PC-3 (cell line): ENCODE data around the gene NOXA1. TPM values are rescaled to one million over a fixed set of nuclear protein-coding genes. Genes with fewer than 3 reads are reported as not detected.

Source experiments
- ATAC-seq: fragments of 200-7000 bp; cut with Tn5 transposase; 2 replicates; pipeline ENCODE4 v1.9.1; 2020; ENCODE audit warnings: mild to moderate bottlenecking, moderate library complexity
- BruUV-seq: library from RNA; stranded (reverse); fragments of 400-500 nt; replicated peaks from 2 replicates; lab custom pipeline; 2021; lab: Mats Ljungman, UMichigan
- CTCF ChIA-PET: fragments of 300-600 bp; sonication (Branson Sonifier 250); formaldehyde crosslinking; loops from one replicate; lab custom pipeline; 2022; ENCODE audit warnings: antibody characterized with exemption; lab: Charles Lee
- POLR2A ChIA-PET: fragments of 300-600 bp; sonication (Branson Sonifier 250); formaldehyde crosslinking; loops from one replicate; lab custom pipeline; 2022; ENCODE audit warnings: antibody characterized with exemption; ENCODE audit not compliant: unreplicated experiment; lab: Charles Lee
- DNase-seq: peaks from one replicate; pipeline ENCODE4 v3.0.0-alpha.2; 2015
- H2AFZ ChIP-seq: fragments of 300-600 bp; sonication (generic); 2 replicates; pipeline ENCODE4 v1.6.0; 2016; ENCODE audit warnings: antibody characterized with exemption, low read length
- H3F3A ChIP-seq: fragments of 300-600 bp; sonication (generic); one replicate; pipeline ENCODE4 v1.6.0; 2017; ENCODE audit warnings: antibody characterized with exemption, low read length, control low read depth, mild to moderate bottlenecking; ENCODE audit not compliant: unreplicated experiment
- H3K27ac ChIP-seq: fragments of 300-600 bp; sonication (generic); 2 replicates; pipeline ENCODE4 v1.5.1; 2016; ENCODE audit warnings: mild to moderate bottlenecking, low read length
- H3K27me3 ChIP-seq: fragments of 300-600 bp; sonication (generic); 2 replicates; pipeline ENCODE4 v1.6.1; 2016; ENCODE audit warnings: low read length, mixed read lengths
- H3K36me3 ChIP-seq: fragments of 300-600 bp; sonication (generic); 2 replicates; pipeline ENCODE4 v1.6.1; 2016; ENCODE audit warnings: low read depth, mixed run types, low read length, mixed read lengths
- H3K4me1 ChIP-seq: fragments of 300-600 bp; sonication (generic); 2 replicates; pipeline ENCODE4 v1.5.1; 2016; ENCODE audit warnings: low read length; ENCODE audit not compliant: insufficient read depth
- H3K4me2 ChIP-seq: fragments of 300-600 bp; sonication (generic); 2 replicates; pipeline ENCODE4 v1.6.0; 2016; ENCODE audit warnings: low read length
- H3K4me3 ChIP-seq: fragments of 300-600 bp; sonication (generic); 2 replicates; pipeline ENCODE4 v1.5.1; 2016; ENCODE audit warnings: mild to moderate bottlenecking, low read length, mixed read lengths
- H3K79me2 ChIP-seq: fragments of 300-600 bp; sonication (generic); 2 replicates; pipeline ENCODE4 v1.6.1; 2017; ENCODE audit warnings: low read length, mixed read lengths
- H3K9ac ChIP-seq: fragments of 300-600 bp; sonication (generic); 2 replicates; pipeline ENCODE4 v1.6.0; 2016; ENCODE audit warnings: mild to moderate bottlenecking, low read length
- H3K9me2 ChIP-seq: fragments of 300-600 bp; sonication (generic); replicated peaks from 2 replicates; pipeline ENCODE4 v1.6.1; 2016; ENCODE audit warnings: mixed run types, low read length, mixed read lengths
- H3K9me3 ChIP-seq: fragments of 300-600 bp; sonication (generic); 2 replicates; pipeline ENCODE4 v1.6.1; 2016; ENCODE audit warnings: low read length, mixed read lengths
- H4K20me1 ChIP-seq: fragments of 300-600 bp; sonication (generic); 2 replicates; pipeline ENCODE4 v1.6.1; 2016; ENCODE audit warnings: low read length, mixed read lengths
- CTCF ChIP-seq: fragments of 300-600 bp; sonication (generic); conservative IDR thresholded peaks from 2 replicates; pipeline ENCODE4 v1.5.1; 2017; ENCODE audit warnings: antibody characterized with exemption, low read depth, mild to moderate bottlenecking, low read length
- EZH2 ChIP-seq: fragments of 300-600 bp; sonication (generic); IDR thresholded peaks from one replicate; pipeline ENCODE4 v1.6.1; 2017; ENCODE audit warnings: antibody characterized with exemption, mild to moderate bottlenecking, low read length; ENCODE audit not compliant: unreplicated experiment
- EZH2phosphoT487 ChIP-seq: fragments of 300-600 bp; sonication (generic); IDR thresholded peaks from 2 replicates; pipeline ENCODE4 v1.6.1; 2018; ENCODE audit warnings: mild to moderate bottlenecking, antibody characterized with exemption, low read length, borderline replicate concordance
- intact Hi-C: fragments of 100-400 bp; cut with micrococcal nuclease; formaldehyde crosslinking; loops from 2 replicates; pipeline ENCODE4 v1.9.0; 2023
- total RNA-seq: library from RNA; depleted of rRNA; stranded (reverse); fragments of >200 nt; gene quantifications from 2 replicates; pipeline ENCODE4 v1.2.3, GENCODE V29; 2014

NOXA1 gene
- total RNA-seq, 1 experiment from 2014 or later, result 0.51 TPM

GRCh38 chr9:137411260-137411644 lies 11.9 kb upstream of the NOXA1 start:
- ATAC-seq (no peak), DNase-seq (no peak)
- peaks cover 21% of the 10 kb centered on the region for H3K4me1 ChIP-seq
- H3K79me2 ChIP-seq, result peaks cover 3% of the 10 kb centered on the region; the same call in 1 of the 2 replicates
- no peak overlapping the region for H3K9ac ChIP-seq
- no peak overlapping the region for H3K27ac ChIP-seq
- H4K20me1 ChIP-seq, result no peaks in the 10 kb centered on the region
- no peaks in the 10 kb centered on the region for H3K27me3 ChIP-seq
- H3F3A ChIP-seq, result no peaks in the 10 kb centered on the region
- intact Hi-C loops, result no loop called here
- H3K36me3 ChIP-seq, result no peaks in the 10 kb centered on the region
- no peaks in the 10 kb centered on the region for H3K9me2 ChIP-seq
- H2AFZ ChIP-seq, result no peak overlapping the region
- H3K9me3 ChIP-seq, result no peaks in the 10 kb centered on the region
- ChIA-PET POLR2A (no interaction called here), CTCF (no interaction called here)
- TF ChIP-seq CTCF (no peak), EZH2 (no peak), EZH2phosphoT487 (no peak)
- no peak overlapping the region for H3K4me3 ChIP-seq
- no TSS peak for BruUV-seq
- no peak overlapping the region; the same call in 1 of the 2 replicates for H3K4me2 ChIP-seq

GRCh38 chr9:137411645-137412380 lies 11.4 kb upstream of the NOXA1 start:
- peak overlapping the region; percentile 45 for H3K9ac ChIP-seq
- peak overlapping the region; percentile 78 for H3K4me2 ChIP-seq
- peaks cover 3% of the 10 kb centered on the region; the same call in 1 of the 2 replicates for H3K79me2 ChIP-seq
- intact Hi-C loops, result no loop called here
- peak overlapping the region; percentile 40 for H3K27ac ChIP-seq
- H3K4me3 ChIP-seq, result peak overlapping the region; percentile 35; the same call in 1 of the 2 replicates
- peak; percentile 78 for ATAC-seq
- H2AFZ ChIP-seq, result no peak overlapping the region
- H3K36me3 ChIP-seq, result no peaks in the 10 kb centered on the region
- H3K9me2 ChIP-seq, result no peaks in the 10 kb centered on the region
- ChIA-PET CTCF (no interaction called here), POLR2A (no interaction called here)
- H3F3A ChIP-seq, result no peaks in the 10 kb centered on the region
- BruUV-seq, result no TSS peak
- no peaks in the 10 kb centered on the region for H3K9me3 ChIP-seq
- peaks cover 21% of the 10 kb centered on the region for H3K4me1 ChIP-seq
- DNase-seq, result peak; percentile 89
- H4K20me1 ChIP-seq, result no peaks in the 10 kb centered on the region
- H3K27me3 ChIP-seq, result no peaks in the 10 kb centered on the region
- TF ChIP-seq EZH2 (no peak), EZH2phosphoT487 (no peak), CTCF (no peak)

GRCh38 chr9:137412431-137412830 lies 10.8 kb upstream of the NOXA1 start:
- no peaks in the 10 kb centered on the region for H3K9me3 ChIP-seq
- no peaks in the 10 kb centered on the region for H3K9me2 ChIP-seq
- ATAC-seq (peak; percentile 34; the same call in 1 of the 2 replicates), DNase-seq (no peak)
- H3K4me1 ChIP-seq, result peaks cover 21% of the 10 kb centered on the region
- H3K36me3 ChIP-seq, result no peaks in the 10 kb centered on the region
- peak overlapping the region; percentile 29; the same call in 1 of the 2 replicates for H3K27ac ChIP-seq
- H3K79me2 ChIP-seq, result peaks cover 3% of the 10 kb centered on the region; the same call in 1 of the 2 replicates
- H3K4me3 ChIP-seq, result no peak overlapping the region
- TF ChIP-seq CTCF, result no peak
- no peak for TF ChIP-seq EZH2
- no peak for TF ChIP-seq EZH2phosphoT487
- POLR2A ChIA-PET, result no interaction called here
- no TSS peak for BruUV-seq
- CTCF ChIA-PET, result no interaction called here
- H3K27me3 ChIP-seq, result no peaks in the 10 kb centered on the region
- H2AFZ ChIP-seq, result no peak overlapping the region
- peak overlapping the region; percentile 44 for H3K4me2 ChIP-seq
- H4K20me1 ChIP-seq, result no peaks in the 10 kb centered on the region
- intact Hi-C loops, result no loop called here
- no peaks in the 10 kb centered on the region for H3F3A ChIP-seq
- no peak overlapping the region for H3K9ac ChIP-seq
